Endothelial cell of umbilical vein (primary cell): ENCODE data around the gene ATP8A1. TPM values are rescaled to one million over a fixed set of nuclear protein-coding genes. Genes with fewer than 3 reads are reported as not detected.

Experiments
- BruUV-seq: library from RNA; stranded (reverse); fragments of 400-500 nt; replicated peaks from 2 replicates; lab custom pipeline; 2021; lab: Mats Ljungman, UMichigan
- CTCF ChIA-PET: fragments of 300-600, 350-600 bp; sonication (Branson Sonifier 250); formaldehyde crosslinking; loops from one replicate; lab custom pipeline; 2021; ENCODE audit warnings: antibody characterized with exemption, inconsistent platforms; lab: Charles Lee
- POLR2A ChIA-PET: fragments of 300-600, 350-600 bp; sonication (Branson Sonifier 250); formaldehyde crosslinking; loops from one replicate; lab custom pipeline; 2021; ENCODE audit warnings: antibody characterized with exemption, inconsistent platforms; lab: Charles Lee
- DNase-seq: peaks from one replicate; pipeline ENCODE4 v3.0.0-alpha.2; 2011; ENCODE audit warnings: low read depth, low spot score
- FAIRE-seq: peaks from 2 replicates; lab custom pipeline; 2011; peaks lifted over from hg19 to GRCh38; lab: Jason Lieb, UNC
- H2AFZ ChIP-seq: 2 replicates; pipeline ENCODE4 v1.6.0; 2012; ENCODE audit warnings: low read depth, low read length, control low read depth, inconsistent platforms
- H3K27ac ChIP-seq: 2 replicates; pipeline ENCODE4 v1.5.1; 2011; ENCODE audit warnings: low read depth, mild to moderate bottlenecking, control low read depth, low read length, moderate library complexity; ENCODE audit not compliant: insufficient read depth
- H3K27me3 ChIP-seq, 2 experiments: 2 replicates each; pipeline versions ENCODE4 v1.6.0 to v1.6.1; 2011; ENCODE audit warnings: low read length in 2 of 2, mixed read lengths in 1 of 2; ENCODE audit not compliant: control insufficient read depth in 2 of 2, insufficient read depth in 2 of 2
- H3K36me3 ChIP-seq, 2 experiments: 2 replicates in 1 of 2; 3 replicates in 1 of 2; pipeline ENCODE4 v1.5.1; 2011; ENCODE audit warnings: low read length in 2 of 2, mild to moderate bottlenecking in 1 of 2, moderate library complexity in 1 of 2; ENCODE audit not compliant: control insufficient read depth in 2 of 2, insufficient read depth in 2 of 2; ENCODE audit errors: extremely low read depth in 1 of 2
- H3K4me1 ChIP-seq: 3 replicates; pipeline ENCODE4 v1.5.1; 2011; ENCODE audit warnings: mild to moderate bottlenecking, low read length; ENCODE audit not compliant: control insufficient read depth, insufficient read depth; ENCODE audit errors: extremely low read depth
- H3K4me2 ChIP-seq: 2 replicates; pipeline ENCODE4 v1.6.1; 2011; ENCODE audit warnings: low read length, control low read depth, mixed read lengths; ENCODE audit not compliant: insufficient read depth
- H3K4me3 ChIP-seq, 3 experiments: fragments of 200-600 bp in 1 of 3; sonication (generic), shearing (Covaris generic) in 1 of 3; replicated peaks in 1 of 3; 2 replicates each; pipeline ENCODE4 v1.5.1; 2011 to 2016; ENCODE audit warnings: control low read depth in 3 of 3, low read length in 3 of 3, mild to moderate bottlenecking in 2 of 3, inconsistent platforms in 1 of 3, low read depth in 1 of 3, moderate library complexity in 1 of 3; ENCODE audit not compliant: insufficient read depth in 1 of 3
- H3K79me2 ChIP-seq: 2 replicates; pipeline ENCODE4 v1.6.0; 2012; ENCODE audit warnings: low read length, inconsistent platforms; ENCODE audit not compliant: control insufficient read depth, insufficient read depth
- H3K9ac ChIP-seq: replicated peaks from 2 replicates; pipeline ENCODE3; 2011; ENCODE audit warnings: low read length, control low read depth; ENCODE audit not compliant: insufficient read depth; ENCODE audit errors: extremely low read depth
- H3K9me1 ChIP-seq: replicated peaks from 3 replicates; pipeline ENCODE4 v1.6.0; 2011; ENCODE audit warnings: mild to moderate bottlenecking, low read length; ENCODE audit not compliant: control insufficient read depth, insufficient read depth; ENCODE audit errors: extremely low read depth
- H3K9me3 ChIP-seq: replicated peaks from 2 replicates; pipeline ENCODE4 v1.5.1; 2012; ENCODE audit warnings: low read length, inconsistent platforms; ENCODE audit not compliant: control insufficient read depth, insufficient read depth
- H4K20me1 ChIP-seq: replicated peaks from 2 replicates; pipeline ENCODE3; 2011; ENCODE audit warnings: mild to moderate bottlenecking, low read length; ENCODE audit not compliant: control insufficient read depth, insufficient read depth; ENCODE audit errors: extremely low read depth
- CTCF ChIP-seq, 2 donors: IDR thresholded peaks; 1 replicate in 1 of 2; 2 replicates in 1 of 2; pipeline ENCODE4 v1.5.1; 2011; ENCODE audit warnings: low read length in 2 of 2, mild to moderate bottlenecking in 2 of 2, moderate library complexity in 2 of 2, control low read depth in 1 of 2, inconsistent platforms in 1 of 2, low read depth in 1 of 2; ENCODE audit not compliant: insufficient read depth in 1 of 2; ENCODE audit errors: extremely low read depth in 1 of 2
- MAX ChIP-seq: IDR thresholded peaks from 2 replicates; pipeline ENCODE4 v1.6.1; 2011; ENCODE audit not compliant: insufficient read depth, insufficient read length
- MYC ChIP-seq: IDR thresholded peaks from one replicate; pipeline ENCODE4 v1.6.1; 2011; ENCODE audit warnings: mild to moderate bottlenecking, low read depth, low read length
- POLR2A ChIP-seq: IDR thresholded peaks from 2 replicates; pipeline ENCODE4 v1.6.1; 2012; ENCODE audit warnings: low read depth, mild to moderate bottlenecking, control low read depth, low read length
- dilution Hi-C: fragments of 300-500 bp; cut with MboI; formaldehyde crosslinking; loops from one replicate; pipeline ENCODE4 v1.15.0; 2019; ENCODE audit warnings: low sequenced_read_pairs; ENCODE audit not compliant: extremely low pct_ligation_motif_present
- intact Hi-C: fragments of 100-400 bp; cut with micrococcal nuclease; formaldehyde crosslinking; loops from one replicate; pipeline ENCODE4 v1.10.0; 2022
- polyA plus RNA-seq, 4 experiments: library from polyadenylated mRNA; depleted of rRNA in 3 of 4; stranded (reverse) in 3 of 4; unstranded in 1 of 4; fragments of >200 nt; gene quantifications; 2 replicates each; pipeline versions ENCODE4 v1.2.1 to v1.2.3, GENCODE V29; 2011 to 2012; ENCODE audit warnings: missing spikeins in 1 of 4
- total RNA-seq: library from RNA; stranded (reverse); gene quantifications from 2 replicates; pipeline ENCODE4 v1.2.3, GENCODE V29; 2021

ATP8A1 gene
- total and polyA plus RNA-seq, 2 donors (not counting 3 experiments of a cell fraction or from before 2014, with no cell fraction given), result 0.97 to 11.5 TPM

- Histone ChIP-seq H3K27me3 (peaks cover 3 to 9% of the 10 kb centered on the region in 2 experiments), H3K4me2 (no peak overlapping the region), H3K9ac (no peak overlapping the region), H3K36me3 (no peaks in the 10 kb centered on the region), H4K20me1 (no peaks in the 10 kb centered on the region), H2AFZ (no peak overlapping the region), H3K4me3 (no peak overlapping the region), H3K79me2 (no peaks in the 10 kb centered on the region), H3K27ac (no peak overlapping the region), H3K4me1 (no peaks in the 10 kb centered on the region), H3K9me3 (no peaks in the 10 kb centered on the region), H3K9me1 (no peaks in the 10 kb centered on the region)
- dilution Hi-C loops (no loop called here), intact Hi-C loops (no loop called here)
- ChIA-PET POLR2A (no interaction called here), CTCF (no interaction called here)
- DNase-seq (no peak), FAIRE-seq (no peak)
- BruUV-seq, result no TSS peak
- TF ChIP-seq MYC, result no peak
- TF ChIP-seq CTCF (IDR thresholded peaks at IDR 0.05; ENCODE audit: extremely low read depth in 1 of 2, insufficient read depth in 1 of 2, low read depth in 1 of 2, low read length in 2 of 2), result no peak
- no peak for TF ChIP-seq MAX
- TF ChIP-seq POLR2A, result no peak
Observed at GRCh38 chr4:42642845-42643615, 13.9 kb downstream of the ATP8A1 start.
